Measurements from ENCODE around the gene RXFP2.

Gene RXFP2

GRCh38 chr13:31747966-31748365 is 8.6 kb downstream of the RXFP2 start:
- TF ChIP-seq, protein P1, sequence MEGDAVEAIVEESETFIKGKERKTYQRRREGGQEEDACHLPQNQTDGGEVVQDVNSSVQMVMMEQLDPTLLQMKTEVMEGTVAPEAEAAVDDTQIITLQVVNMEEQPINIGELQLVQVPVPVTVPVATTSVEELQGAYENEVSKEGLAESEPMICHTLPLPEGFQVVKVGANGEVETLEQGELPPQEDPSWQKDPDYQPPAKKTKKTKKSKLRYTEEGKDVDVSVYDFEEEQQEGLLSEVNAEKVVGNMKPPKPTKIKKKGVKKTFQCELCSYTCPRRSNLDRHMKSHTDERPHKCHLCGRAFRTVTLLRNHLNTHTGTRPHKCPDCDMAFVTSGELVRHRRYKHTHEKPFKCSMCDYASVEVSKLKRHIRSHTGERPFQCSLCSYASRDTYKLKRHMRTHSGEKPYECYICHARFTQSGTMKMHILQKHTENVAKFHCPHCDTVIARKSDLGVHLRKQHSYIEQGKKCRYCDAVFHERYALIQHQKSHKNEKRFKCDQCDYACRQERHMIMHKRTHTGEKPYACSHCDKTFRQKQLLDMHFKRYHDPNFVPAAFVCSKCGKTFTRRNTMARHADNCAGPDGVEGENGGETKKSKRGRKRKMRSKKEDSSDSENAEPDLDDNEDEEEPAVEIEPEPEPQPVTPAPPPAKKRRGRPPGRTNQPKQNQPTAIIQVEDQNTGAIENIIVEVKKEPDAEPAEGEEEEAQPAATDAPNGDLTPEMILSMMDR (IDR thresholded peaks at IDR 0.05; ENCODE audit: low read depth, low read length, missing control alignments), result no peak
- no peak for DNase-seq (ENCODE audit: extremely low read depth, low read depth)
- H3K4me3 ChIP-seq (replicated peaks; ENCODE audit: low read depth, low read length), result no peak overlapping the region

DNA sequence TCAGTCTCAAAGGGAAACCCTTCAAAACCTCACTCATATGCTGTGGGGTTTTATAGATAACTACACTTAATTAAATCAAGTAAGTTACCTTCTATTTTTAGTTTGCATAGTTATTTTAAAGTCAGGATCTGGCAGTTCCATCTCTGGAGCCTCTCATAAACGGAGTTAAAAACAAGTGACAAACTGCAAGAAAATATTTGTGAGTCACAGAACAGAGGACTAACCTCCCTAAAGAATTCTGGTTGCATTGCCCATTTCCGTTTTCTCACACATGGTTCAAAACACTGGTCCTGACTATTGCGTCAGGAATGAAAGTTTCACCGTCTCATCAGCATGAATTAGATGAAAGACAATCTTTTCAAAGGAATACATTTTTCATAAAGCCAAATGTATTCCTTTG is 10.6 kb downstream of the RXFP2 start:
- TF ChIP-seq, protein P1 (IDR thresholded peaks at IDR 0.05; ENCODE audit: low read depth, low read length, missing control alignments), result no peak
- H3K4me3 ChIP-seq (replicated peaks; ENCODE audit: low read depth, low read length), result no peak overlapping the region
- DNase-seq (ENCODE audit: extremely low read depth, low read depth), result peak; percentile 67

DNA sequence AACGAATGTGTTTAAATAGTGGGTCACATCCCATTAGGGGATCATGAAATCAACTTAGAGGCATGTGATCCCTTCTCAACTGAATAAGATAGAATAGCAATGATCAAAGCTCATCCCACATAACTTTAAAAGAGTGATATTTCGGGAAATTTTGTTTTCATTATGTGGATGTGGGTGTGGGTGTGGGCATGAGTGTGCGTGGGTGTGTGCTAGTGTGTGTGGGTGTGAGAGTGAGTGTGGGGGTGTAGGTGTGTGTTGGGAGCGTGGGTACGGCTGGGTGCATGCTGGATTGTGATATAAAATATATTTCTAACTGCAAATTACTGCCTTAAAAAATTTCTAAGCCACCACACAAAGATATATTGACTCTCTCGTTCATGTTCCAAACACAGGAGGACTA is 15.9 kb downstream of the RXFP2 start:
- TF ChIP-seq, protein P1 (IDR thresholded peaks at IDR 0.05; ENCODE audit: low read depth, low read length, missing control alignments), result no peak
- no peak for DNase-seq (ENCODE audit: extremely low read depth, low read depth)
- H3K4me3 ChIP-seq (replicated peaks; ENCODE audit: low read depth, low read length), result no peak overlapping the region

DNA sequence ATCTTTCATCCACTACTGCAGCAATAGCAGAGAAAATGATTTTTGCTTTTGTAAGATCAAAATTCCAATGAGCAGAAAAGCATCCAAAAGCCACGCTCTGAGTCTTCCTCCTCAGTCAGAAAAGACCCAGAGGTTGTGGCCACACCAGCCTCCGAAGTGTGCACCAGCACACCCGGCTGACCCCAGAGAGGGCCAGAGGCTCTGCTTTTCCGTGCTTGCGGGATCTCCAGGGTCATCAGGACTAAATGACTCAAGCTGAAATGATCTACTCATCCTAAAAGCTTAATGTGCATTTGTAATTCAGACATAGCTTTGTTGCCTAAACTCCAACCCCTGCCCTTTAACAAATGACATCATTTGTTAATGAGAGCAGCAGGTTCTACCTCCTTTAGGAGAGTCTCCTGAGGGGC is 16.5 kb downstream of the RXFP2 start:
- no peak overlapping the region for H3K4me3 ChIP-seq (replicated peaks; ENCODE audit: low read depth, low read length)
- TF ChIP-seq, protein P1 (IDR thresholded peaks at IDR 0.05; ENCODE audit: low read depth, low read length, missing control alignments), result no peak
- no peak for DNase-seq (ENCODE audit: extremely low read depth, low read depth)

DNA sequence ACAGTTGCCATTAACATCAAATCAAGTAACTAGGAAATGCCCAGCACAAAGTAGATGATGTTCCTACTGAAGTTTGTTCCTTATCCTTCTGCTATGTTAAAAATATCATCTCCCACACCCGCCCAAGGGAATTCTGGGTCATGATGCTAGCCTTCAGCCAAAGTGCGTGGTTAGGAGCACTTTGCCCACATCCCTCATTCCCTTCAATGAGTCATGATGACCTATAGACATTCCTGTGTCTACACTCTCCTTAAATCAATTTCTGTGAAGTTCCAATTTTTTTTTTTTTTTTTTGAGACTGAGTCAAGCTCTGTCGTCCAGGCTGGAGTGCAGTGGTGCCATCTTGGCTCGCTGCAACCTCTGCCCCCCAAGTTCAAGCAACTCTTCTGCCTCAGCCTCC is 17.0 kb downstream of the RXFP2 start:
- TF ChIP-seq, protein P1 (IDR thresholded peaks at IDR 0.05; ENCODE audit: low read depth, low read length, missing control alignments), result no peak
- DNase-seq (ENCODE audit: extremely low read depth, low read depth), result peak; percentile 82
- H3K4me3 ChIP-seq (replicated peaks; ENCODE audit: low read depth, low read length), result no peak overlapping the region

- no peak for DNase-seq (ENCODE audit: extremely low read depth, low read depth)
- TF ChIP-seq, protein P1 (IDR thresholded peaks at IDR 0.05; ENCODE audit: low read depth, low read length, missing control alignments), result no peak
- no peak overlapping the region for H3K4me3 ChIP-seq (replicated peaks; ENCODE audit: low read depth, low read length)
These were observed 22.6 kb downstream of the RXFP2 start for GRCh38 chr13:31761951-31762350.

DNA sequence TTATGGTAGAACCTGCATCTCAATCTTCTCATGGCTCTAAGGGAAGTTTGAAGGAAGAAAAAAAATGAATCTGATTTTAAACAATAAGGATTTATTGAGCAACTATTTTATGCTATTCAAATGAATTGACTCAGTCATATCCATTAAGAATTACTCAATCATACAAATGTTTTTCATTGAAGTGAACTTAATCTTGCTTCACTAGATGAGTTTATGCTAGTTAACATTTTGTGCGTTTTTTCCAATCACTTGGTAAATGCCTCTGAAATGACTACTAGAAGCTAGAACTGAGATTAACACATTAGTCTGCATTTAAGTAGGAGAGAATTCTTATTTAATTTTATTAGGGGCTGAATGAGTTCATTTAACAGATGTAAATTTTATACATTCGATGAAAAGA is 25.2 kb downstream of the RXFP2 start:
- no peak overlapping the region for H3K4me3 ChIP-seq (replicated peaks; ENCODE audit: low read depth, low read length)
- TF ChIP-seq, protein P1 (IDR thresholded peaks at IDR 0.05; ENCODE audit: low read depth, low read length, missing control alignments), result no peak

More for the DNA sequence above, 25.2 kb downstream of the RXFP2 start:
- DNase-seq (ENCODE audit: extremely low read depth, low read depth), result no peak
